GM12892 (cell line): ENCODE data around the gene SLC66A1.

Experiments
- POLR2A ChIP-seq: IDR thresholded peaks from 2 replicates; pipeline ENCODE4 v1.6.1; 2011; ENCODE audit warnings: low read depth, low read length, control low read depth
- POLR2AphosphoS5 ChIP-seq: IDR thresholded peaks from 2 replicates; pipeline ENCODE4 v1.6.1; 2011; ENCODE audit warnings: low read depth, low read length, control low read depth
- TAF1 ChIP-seq: IDR thresholded peaks from 2 replicates; pipeline ENCODE4 v1.6.1; 2011; ENCODE audit warnings: low read depth, mild to moderate bottlenecking, control low read depth, low read length, borderline replicate concordance

DNA sequence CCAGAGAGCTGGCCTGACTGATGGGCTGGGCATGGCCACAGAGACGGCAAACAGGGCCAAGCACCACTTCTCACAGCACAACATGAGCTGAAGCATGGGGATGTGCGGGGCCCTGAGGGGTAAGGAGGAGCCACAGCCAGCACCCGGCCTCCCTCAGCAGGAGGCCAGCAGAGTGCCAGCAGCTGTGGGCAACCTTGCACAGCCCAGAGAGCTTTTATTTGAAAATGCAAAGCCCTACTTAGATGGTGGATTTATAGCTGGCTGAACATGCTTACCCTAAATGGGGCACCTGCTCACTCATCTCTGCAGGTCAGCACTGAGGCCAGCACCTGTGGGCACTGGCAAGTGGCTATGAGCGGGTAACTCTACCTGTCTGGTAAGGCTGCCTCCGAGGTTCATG, 44.1 kb downstream of the SLC66A1 start:
- TF ChIP-seq POLR2AphosphoS5 = no peak
- no peak for TF ChIP-seq POLR2A
- TF ChIP-seq TAF1 = no peak
